SU-DHL-6 (cell line): ENCODE results near the gene IL20.

Experiments
- H2AFZ ChIP-seq: fragments of 200-600 bp; sonication (generic); 2 replicates; pipeline ENCODE4 v1.6.1; 2014; ENCODE audit warnings: low read depth, mild to moderate bottlenecking, moderate library complexity, mixed read lengths, antibody characterized with exemption, low read length; ENCODE audit not compliant: severe bottlenecking
- H3F3A ChIP-seq: fragments of 200-600 bp; shearing (Covaris generic); 2 replicates; pipeline ENCODE4 v1.6.0; 2016; ENCODE audit warnings: antibody characterized with exemption, mild to moderate bottlenecking; ENCODE audit not compliant: insufficient read depth
- H3K27ac ChIP-seq: fragments of 200-600 bp; sonication (generic); 2 replicates; pipeline ENCODE4 v1.5.1; 2016; ENCODE audit warnings: low read depth, mild to moderate bottlenecking, low read length, moderate library complexity, mixed read lengths
- H3K27me3 ChIP-seq: fragments of 200-600 bp; sonication (generic), shearing (Covaris generic); 2 replicates; pipeline ENCODE4 v1.6.0; 2014; ENCODE audit warnings: mild to moderate bottlenecking, low read length
- H3K36me3 ChIP-seq: fragments of 200-600 bp; sonication (generic); 2 replicates; pipeline ENCODE4 v1.6.1; 2014; ENCODE audit warnings: mild to moderate bottlenecking, low read length, mixed read lengths
- H3K4me2 ChIP-seq: fragments of 300-600, 200-600 bp; shearing (Covaris generic), sonication (generic); 2 replicates; pipeline ENCODE4 v1.6.0; 2014; ENCODE audit warnings: low read length, low read depth, mild to moderate bottlenecking; ENCODE audit not compliant: poor library complexity, severe bottlenecking
- H3K4me3 ChIP-seq: fragments of 200-600 bp; sonication (generic); 2 replicates; pipeline ENCODE4 v1.5.1; 2014; ENCODE audit warnings: antibody characterized with exemption, low read length, mild to moderate bottlenecking, mixed read lengths; ENCODE audit not compliant: insufficient read depth, poor library complexity, severe bottlenecking
- H3K79me2 ChIP-seq: fragments of 200-600 bp; sonication (generic); 2 replicates; pipeline ENCODE4 v1.6.1; 2014; ENCODE audit warnings: mild to moderate bottlenecking, low read length, moderate library complexity; ENCODE audit not compliant: insufficient read depth
- H3K9ac ChIP-seq: fragments of 200-600 bp; sonication (generic); 2 replicates; pipeline ENCODE4 v1.7.0; 2014; ENCODE audit warnings: mild to moderate bottlenecking, low read length
- H3K9me2 ChIP-seq: fragments of 200-600 bp; sonication (generic); replicated peaks from 2 replicates; pipeline ENCODE4 v1.6.1; 2014; ENCODE audit warnings: low read length; ENCODE audit not compliant: insufficient read depth
- H3K9me3 ChIP-seq: fragments of 200-600 bp; sonication (generic); 2 replicates; pipeline ENCODE4 v1.6.1; 2014; ENCODE audit warnings: low read length, mixed read lengths; ENCODE audit not compliant: insufficient read depth
- H4K20me1 ChIP-seq: fragments of 200-600 bp; sonication (generic); 2 replicates; pipeline ENCODE4 v1.6.1; 2014; ENCODE audit warnings: low read depth, mild to moderate bottlenecking, antibody characterized with exemption, low read length, moderate library complexity, mixed read lengths
- EZH2phosphoT487 ChIP-seq: fragments of 200-600 bp; sonication (generic), shearing (Covaris generic); conservative IDR thresholded peaks from 2 replicates; pipeline ENCODE4 v1.6.1; 2018; ENCODE audit warnings: mild to moderate bottlenecking, antibody characterized with exemption, low read length, moderate library complexity, mixed read lengths
- TF ChIP-seq, protein P1 (sequence below): fragments of 200-600 bp; sonication (generic); IDR thresholded peaks from one replicate; pipeline ENCODE4 v1.5.1; 2017; ENCODE audit warnings: antibody characterized with exemption, mild to moderate bottlenecking, low read length, moderate library complexity; ENCODE audit not compliant: insufficient read depth, poor library complexity, severe bottlenecking

Gene IL20

DNA sequence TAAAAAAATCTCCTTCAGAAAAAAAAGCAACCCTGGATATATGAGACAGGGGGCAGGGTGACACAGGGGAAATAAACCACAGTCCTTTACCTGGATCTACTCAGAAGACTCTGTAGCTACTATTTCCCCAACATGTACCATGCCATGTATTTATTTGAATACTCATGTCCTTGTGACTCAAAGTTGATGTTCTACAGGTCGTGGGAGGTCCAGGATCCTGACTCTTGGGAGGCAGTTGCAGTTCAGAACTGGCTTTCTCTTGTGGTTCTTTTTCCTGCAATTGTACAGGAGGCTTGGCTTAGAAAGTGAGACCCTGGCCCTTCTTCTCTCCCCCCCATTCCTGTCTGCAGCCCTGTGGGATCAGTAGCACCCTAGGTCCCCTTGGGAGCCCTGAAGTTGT is 26.0 kb downstream of the IL20 start:
- no peak overlapping the region for H3K9ac ChIP-seq
- no peak overlapping the region for H3K4me3 ChIP-seq
- H3F3A ChIP-seq: no peaks in the 10 kb centered on the region
- TF ChIP-seq, protein P1, sequence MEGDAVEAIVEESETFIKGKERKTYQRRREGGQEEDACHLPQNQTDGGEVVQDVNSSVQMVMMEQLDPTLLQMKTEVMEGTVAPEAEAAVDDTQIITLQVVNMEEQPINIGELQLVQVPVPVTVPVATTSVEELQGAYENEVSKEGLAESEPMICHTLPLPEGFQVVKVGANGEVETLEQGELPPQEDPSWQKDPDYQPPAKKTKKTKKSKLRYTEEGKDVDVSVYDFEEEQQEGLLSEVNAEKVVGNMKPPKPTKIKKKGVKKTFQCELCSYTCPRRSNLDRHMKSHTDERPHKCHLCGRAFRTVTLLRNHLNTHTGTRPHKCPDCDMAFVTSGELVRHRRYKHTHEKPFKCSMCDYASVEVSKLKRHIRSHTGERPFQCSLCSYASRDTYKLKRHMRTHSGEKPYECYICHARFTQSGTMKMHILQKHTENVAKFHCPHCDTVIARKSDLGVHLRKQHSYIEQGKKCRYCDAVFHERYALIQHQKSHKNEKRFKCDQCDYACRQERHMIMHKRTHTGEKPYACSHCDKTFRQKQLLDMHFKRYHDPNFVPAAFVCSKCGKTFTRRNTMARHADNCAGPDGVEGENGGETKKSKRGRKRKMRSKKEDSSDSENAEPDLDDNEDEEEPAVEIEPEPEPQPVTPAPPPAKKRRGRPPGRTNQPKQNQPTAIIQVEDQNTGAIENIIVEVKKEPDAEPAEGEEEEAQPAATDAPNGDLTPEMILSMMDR: no peak
- no peak for TF ChIP-seq EZH2phosphoT487
- H3K9me2 ChIP-seq: no peaks in the 10 kb centered on the region
- no peaks in the 10 kb centered on the region for H3K36me3 ChIP-seq
- no peaks in the 10 kb centered on the region for H4K20me1 ChIP-seq
- H3K27ac ChIP-seq: no peak overlapping the region
- H2AFZ ChIP-seq: no peak overlapping the region
- no peaks in the 10 kb centered on the region for H3K79me2 ChIP-seq
- no peak overlapping the region for H3K4me2 ChIP-seq
- no peaks in the 10 kb centered on the region for H3K27me3 ChIP-seq
- no peaks in the 10 kb centered on the region for H3K9me3 ChIP-seq

DNA sequence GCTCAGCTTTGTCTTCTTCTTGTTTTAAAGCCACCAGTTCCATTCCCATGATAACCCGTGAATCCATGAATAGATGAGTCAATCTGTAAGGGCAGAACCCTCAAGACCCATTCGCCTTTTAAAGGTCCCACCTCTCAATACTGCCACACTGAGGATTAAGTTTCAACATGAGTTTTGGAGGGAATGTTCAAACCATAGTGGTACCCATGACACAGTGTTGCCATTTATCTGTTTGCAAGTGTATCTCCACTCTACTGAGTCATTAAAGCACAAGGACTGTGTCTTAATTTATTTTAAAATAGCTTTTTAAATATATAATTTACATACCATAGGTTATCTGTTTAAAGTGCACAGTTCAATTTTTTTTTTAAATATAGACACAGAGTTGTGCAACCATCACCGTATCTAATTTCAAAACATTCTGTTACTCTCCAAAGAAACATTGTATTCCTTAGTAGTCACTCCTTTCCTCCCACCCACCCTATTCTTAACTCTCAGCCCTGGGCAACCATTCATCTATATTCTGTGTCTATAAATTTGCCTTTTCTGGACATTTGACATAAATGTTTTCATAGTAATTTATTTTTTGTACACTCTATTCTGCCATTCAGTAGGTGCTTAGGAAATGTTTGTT is 27.0 kb downstream of the IL20 start:
- Histone ChIP-seq H3K27ac (no peak overlapping the region), H3K27me3 (no peaks in the 10 kb centered on the region), H3K9me2 (no peaks in the 10 kb centered on the region), H3F3A (no peaks in the 10 kb centered on the region), H3K79me2 (no peaks in the 10 kb centered on the region), H3K4me2 (no peak overlapping the region), H3K36me3 (no peaks in the 10 kb centered on the region), H3K9ac (no peak overlapping the region), H4K20me1 (no peaks in the 10 kb centered on the region), H2AFZ (no peak overlapping the region), H3K4me3 (no peak overlapping the region), H3K9me3 (no peaks in the 10 kb centered on the region)
- TF ChIP-seq, protein P1: no peak
- TF ChIP-seq EZH2phosphoT487: no peak

GRCh38 chr1:206893380-206893779 is 28.0 kb downstream of the IL20 start:
- Histone ChIP-seq H3K9ac (no peak overlapping the region), H3K36me3 (no peaks in the 10 kb centered on the region), H3K4me2 (no peak overlapping the region), H4K20me1 (no peaks in the 10 kb centered on the region), H3K9me3 (no peaks in the 10 kb centered on the region), H3K27ac (no peak overlapping the region), H2AFZ (no peak overlapping the region), H3F3A (no peaks in the 10 kb centered on the region), H3K27me3 (no peaks in the 10 kb centered on the region), H3K9me2 (no peaks in the 10 kb centered on the region), H3K79me2 (no peaks in the 10 kb centered on the region), H3K4me3 (no peak overlapping the region)
- no peak for TF ChIP-seq EZH2phosphoT487
- TF ChIP-seq, protein P1: no peak
